Esophagus muscularis mucosa (tissue), 4 donors: Measurements from ENCODE around the gene TEKTIP1. TPM values are rescaled to one million over a fixed set of nuclear protein-coding genes. Genes with fewer than 3 reads are reported as not detected.

Experiments
- DNase-seq: peaks from one replicate; pipeline ENCODE4 v3.0.0-alpha.2; 2017; ENCODE audit errors: extremely low spot score
- H3K27ac ChIP-seq, 4 donors: fragments of 200-600 bp; sonication (generic); replicated peaks in 1 of 4; 1 replicate in 3 of 4; 2 replicates in 1 of 4; pipeline ENCODE4 v1.5.1; 2016 to 2019; ENCODE audit warnings: mild to moderate bottlenecking in 1 of 4
- H3K27me3 ChIP-seq, 4 donors: fragments of 200-600 bp; sonication (generic); one replicate each; pipeline versions ENCODE4 v1.5.1 to v1.6.0; 2016 to 2019
- H3K36me3 ChIP-seq, 4 donors: fragments of 200-600 bp; sonication (generic); one replicate each; pipeline ENCODE4 v1.5.1; 2016 to 2019
- H3K4me1 ChIP-seq, 4 donors: fragments of 200-600 bp; sonication (generic); one replicate each; pipeline ENCODE4 v1.5.1; 2016 to 2019
- H3K4me3 ChIP-seq, 4 donors: fragments of 200-600 bp; sonication (generic); 1 replicate in 2 of 4; 2 replicates in 2 of 4; pipeline ENCODE4 v1.5.1; 2016 to 2019; ENCODE audit warnings: mild to moderate bottlenecking in 4 of 4, moderate library complexity in 1 of 4
- H3K9me3 ChIP-seq, 4 donors: fragments of 200-600 bp; sonication (generic); 1 replicate in 3 of 4; 2 replicates in 1 of 4; pipeline ENCODE4 v1.5.1; 2016 to 2019
- CTCF ChIP-seq, 3 experiments: fragments of 200-600 bp in 2 of 3; fragments of 450-650 bp in 1 of 3; sonication (generic) in 2 of 3; IDR thresholded peaks; one replicate each; pipeline ENCODE4 v1.5.1; 2017 to 2019; ENCODE audit warnings: antibody characterized with exemption in 3 of 3, mild to moderate bottlenecking in 2 of 3, moderate library complexity in 1 of 3
- EP300 ChIP-seq: sonication (generic); formaldehyde crosslinking; IDR thresholded peaks from one replicate; pipeline ENCODE4 v1.6.1; 2017; ENCODE audit warnings: antibody characterized with exemption
- POLR2A ChIP-seq: fragments of 450-650 bp; IDR thresholded peaks from one replicate; pipeline ENCODE4 v1.6.1; 2017; ENCODE audit warnings: antibody characterized with exemption, moderate library complexity, mild to moderate bottlenecking, low read depth
- POLR2AphosphoS5 ChIP-seq, 2 donors: sonication (generic); formaldehyde crosslinking; IDR thresholded peaks; one replicate each; pipeline ENCODE4 v1.6.1; 2017; ENCODE audit warnings: antibody characterized with exemption in 2 of 2
- WGBS: methylation state at CpG from one replicate; pipeline ENCODE4 v1.1.5; 2018; 5-methylcytosine and 5-hydroxymethylcytosine counted together
- intact Hi-C: fragments of 100-400 bp; cut with DNase I; formaldehyde crosslinking; loops from one replicate; pipeline ENCODE4 v1.15.1; 2023
- total RNA-seq, 4 donors: library from RNA; depleted of rRNA; stranded (reverse); fragments of >200 nt; gene quantifications; one replicate each; pipeline versions ENCODE4 v1.1.0 to v1.2.1, GENCODE V29; 2016

The TEKTIP1 gene
- total RNA-seq, 4 donors from 2014 or later, result not detected

- WGBS, result 81% methylated on average over 14 of the region's 18 CpGs
- intact Hi-C loops, result no loop called here
- Histone ChIP-seq H3K4me3 (no peak overlapping the region), H3K27ac (no peak overlapping the region), H3K4me1 (peaks cover 0 to 54% (median 38%) of the 10 kb centered on the region in 4 donors), H3K36me3 (peaks cover 15 to 47% (median 32%) of the 10 kb centered on the region in 4 donors), H3K27me3 (no peaks in the 10 kb centered on the region), H3K9me3 (no peaks in the 10 kb centered on the region)
- no peak for DNase-seq
- TF ChIP-seq CTCF (IDR thresholded peaks at IDR 0.05) (no peak), EP300 (no peak), POLR2A (no peak), POLR2AphosphoS5 (IDR thresholded peaks at IDR 0.05) (no peak)
These were observed 19.8 kb upstream of the TEKTIP1 start for GRCh38 chr19:3519126-3519525.

- Histone ChIP-seq H3K27ac (no peak overlapping the region), H3K36me3 (peaks cover 20 to 53% (median 41%) of the 10 kb centered on the region in 4 donors), H3K4me3 (no peak overlapping the region), H3K9me3 (no peaks in the 10 kb centered on the region), H3K4me1 (peaks cover 0 to 45% (median 32%) of the 10 kb centered on the region in 4 donors), H3K27me3 (no peaks in the 10 kb centered on the region)
- DNase-seq, result no peak
- 84% methylated on average over 25 of the region's 37 CpGs for WGBS
- intact Hi-C loops, result no loop called here
- TF ChIP-seq POLR2A, result no peak
- no peak for TF ChIP-seq EP300
- TF ChIP-seq CTCF (IDR thresholded peaks at IDR 0.05), result no peak
- no peak for TF ChIP-seq POLR2AphosphoS5 (IDR thresholded peaks at IDR 0.05)
These were observed 18.5 kb upstream of the TEKTIP1 start for GRCh38 chr19:3520166-3521103.

- H3K27me3 ChIP-seq, result no peaks in the 10 kb centered on the region
- no peak overlapping the region for H3K27ac ChIP-seq
- intact Hi-C loops, result no loop called here
- no peak overlapping the region for H3K4me3 ChIP-seq
- no peaks in the 10 kb centered on the region for H3K9me3 ChIP-seq
- H3K36me3 ChIP-seq, result peaks cover 25 to 59% (median 46%) of the 10 kb centered on the region in 4 donors
- 80% methylated on average over 7 of the region's 7 CpGs for WGBS
- H3K4me1 ChIP-seq, result peaks cover 0 to 39% (median 25%) of the 10 kb centered on the region in 4 donors
- TF ChIP-seq EP300, result no peak
- TF ChIP-seq POLR2A, result no peak
- TF ChIP-seq CTCF (IDR thresholded peaks at IDR 0.05), result no peak
- no peak for TF ChIP-seq POLR2AphosphoS5 (IDR thresholded peaks at IDR 0.05)
- no peak for DNase-seq
These were observed 17.9 kb upstream of the TEKTIP1 start for GRCh38 chr19:3521104-3521445.

- no peak overlapping the region for H3K4me3 ChIP-seq
- intact Hi-C loops, result no loop called here
- H3K4me1 ChIP-seq, result peaks cover 0 to 23% (median 11%) of the 10 kb centered on the region in 4 donors
- peaks cover 42 to 75% (median 62%) of the 10 kb centered on the region in 4 donors for H3K36me3 ChIP-seq
- no peaks in the 10 kb centered on the region for H3K9me3 ChIP-seq
- no peaks in the 10 kb centered on the region for H3K27me3 ChIP-seq
- 96% methylated on average over 5 of the region's 40 CpGs for WGBS
- DNase-seq, result no peak
- TF ChIP-seq POLR2A (no peak), CTCF (IDR thresholded peaks at IDR 0.05) (no peak), POLR2AphosphoS5 (IDR thresholded peaks at IDR 0.05) (no peak), EP300 (no peak)
- H3K27ac ChIP-seq, result no peak overlapping the region
These were observed 16.3 kb upstream of the TEKTIP1 start for GRCh38 chr19:3522421-3523360.
